Mesendoderm (in vitro differentiated cells): ENCODE results near the gene HBM.

Experiments
- DNase-seq: peaks from one replicate; pipeline ENCODE4 v3.0.0; 2013
- H2AK5ac ChIP-seq: 2 replicates; pipeline ENCODE4 v1.6.1; 2013; ENCODE audit warnings: low read length, inconsistent platforms
- H2BK120ac ChIP-seq: 2 replicates; pipeline ENCODE4 v1.6.1; 2013; ENCODE audit warnings: low read depth, mild to moderate bottlenecking, low read length, moderate library complexity, mixed read lengths
- H2BK15ac ChIP-seq: replicated peaks from 2 replicates; pipeline ENCODE4 v1.6.1; 2013; ENCODE audit warnings: low read depth, mild to moderate bottlenecking, moderate library complexity
- H2BK5ac ChIP-seq: 2 replicates; pipeline ENCODE4 v1.6.1; 2013; ENCODE audit warnings: low read length, inconsistent platforms
- H3K18ac ChIP-seq: 2 replicates; pipeline ENCODE4 v1.6.1; 2013; ENCODE audit warnings: mild to moderate bottlenecking, low read length, mixed read lengths
- H3K23ac ChIP-seq: one replicate; pipeline ENCODE4 v1.6.1; 2013; ENCODE audit warnings: low read length
- H3K27ac ChIP-seq: 2 replicates; pipeline ENCODE4 v1.5.1; 2013; ENCODE audit warnings: low read depth, mild to moderate bottlenecking, inconsistent platforms, low read length, moderate library complexity
- H3K27me3 ChIP-seq: 2 replicates; pipeline ENCODE4 v1.6.1; 2013; ENCODE audit warnings: low read length, control low read depth, mild to moderate bottlenecking, inconsistent platforms; ENCODE audit not compliant: insufficient read depth, poor library complexity
- H3K36me3 ChIP-seq: 2 replicates; pipeline ENCODE4 v1.6.1; 2013; ENCODE audit warnings: low read length, inconsistent platforms; ENCODE audit not compliant: control insufficient read depth, insufficient read depth
- H3K4ac ChIP-seq: one replicate; pipeline ENCODE4 v1.6.1; 2013; ENCODE audit warnings: low read depth, mild to moderate bottlenecking, low read length, moderate library complexity
- H3K4me1 ChIP-seq: 2 replicates; pipeline ENCODE4 v1.6.1; 2013; ENCODE audit warnings: low read depth, low read length, inconsistent platforms; ENCODE audit not compliant: control insufficient read depth
- H3K4me2 ChIP-seq: 2 replicates; pipeline ENCODE4 v1.6.1; 2013; ENCODE audit warnings: low read length
- H3K4me3 ChIP-seq: 2 replicates; pipeline ENCODE4 v1.5.1; 2013; ENCODE audit warnings: mild to moderate bottlenecking, low read length
- H3K56ac ChIP-seq: one replicate; pipeline ENCODE4 v1.6.1; 2013; ENCODE audit warnings: low read length
- H3K79me1 ChIP-seq: 2 replicates; pipeline ENCODE4 v1.6.1; 2013; ENCODE audit warnings: low read length, inconsistent platforms
- H3K79me2 ChIP-seq: 2 replicates; pipeline ENCODE4 v1.6.1; 2013; ENCODE audit warnings: mild to moderate bottlenecking, low read length; ENCODE audit not compliant: control insufficient read depth, insufficient read depth
- H3K9ac ChIP-seq: 2 replicates; pipeline ENCODE4 v1.6.1; 2013; ENCODE audit warnings: low read length, inconsistent platforms
- H4K5ac ChIP-seq: one replicate; pipeline ENCODE4 v1.6.1; 2013; ENCODE audit warnings: low read length
- H4K8ac ChIP-seq: one replicate; pipeline ENCODE4 v1.6.1; 2013; ENCODE audit warnings: low read depth, mild to moderate bottlenecking, control low read depth, low read length, moderate library complexity
- WGBS: extraction: QIAGEN DNeasy Blood & Tissue Kit; methylation state at CpG from one replicate; pipeline ENCODE4 v1.1.7; 2013; ENCODE audit warnings: low lambda C conversion rate, missing lambda C conversion rate; ENCODE audit not compliant: insufficient coverage; ENCODE audit errors: extremely low coverage; 5-methylcytosine and 5-hydroxymethylcytosine counted together

HBM gene

GRCh38 chr16:177394-177822 is 11.6 kb downstream of the HBM start:
- Histone ChIP-seq H2BK15ac (no peak overlapping the region), H3K56ac (no peak overlapping the region), H2BK5ac (no peak overlapping the region), H3K23ac (no peak overlapping the region), H3K36me3 (no peaks in the 10 kb centered on the region), H3K4me1 (no peaks in the 10 kb centered on the region), H4K5ac (no peak overlapping the region), H3K27me3 (peaks cover 30% of the 10 kb centered on the region), H3K4ac (no peak overlapping the region), H4K8ac (no peak overlapping the region), H3K9ac (no peak overlapping the region), H2BK120ac (no peak overlapping the region), H3K79me2 (no peaks in the 10 kb centered on the region), H3K4me2 (no peak overlapping the region), H3K27ac (no peak overlapping the region), H3K18ac (no peak overlapping the region), H2AK5ac (no peak overlapping the region), H3K79me1 (no peaks in the 10 kb centered on the region), H3K4me3 (no peak overlapping the region)
- DNase-seq = no peak
- WGBS = no CpG with 5 or more reads among the region's 13 CpGs

GRCh38 chr16:177981-178667 is 12.3 kb downstream of the HBM start:
- peaks cover 30% of the 10 kb centered on the region for H3K27me3 ChIP-seq
- no peak overlapping the region for H2BK120ac ChIP-seq
- no peak overlapping the region for H4K5ac ChIP-seq
- no peak overlapping the region for H2AK5ac ChIP-seq
- H3K9ac ChIP-seq = no peak overlapping the region
- no peak overlapping the region for H3K23ac ChIP-seq
- no peak overlapping the region for H3K27ac ChIP-seq
- H3K18ac ChIP-seq = no peak overlapping the region
- no peaks in the 10 kb centered on the region for H3K36me3 ChIP-seq
- H3K4me2 ChIP-seq = no peak overlapping the region
- no peaks in the 10 kb centered on the region for H3K79me2 ChIP-seq
- H3K56ac ChIP-seq = no peak overlapping the region
- no peak overlapping the region for H3K4me3 ChIP-seq
- WGBS = no CpG with 5 or more reads among the region's 11 CpGs
- H3K79me1 ChIP-seq = no peaks in the 10 kb centered on the region
- DNase-seq = no peak
- H2BK15ac ChIP-seq = no peak overlapping the region
- no peak overlapping the region for H2BK5ac ChIP-seq
- H4K8ac ChIP-seq = no peak overlapping the region
- no peaks in the 10 kb centered on the region for H3K4me1 ChIP-seq
- no peak overlapping the region for H3K4ac ChIP-seq

- Histone ChIP-seq H4K8ac (no peak overlapping the region), H3K4ac (no peak overlapping the region), H4K5ac (no peak overlapping the region), H3K4me3 (no peak overlapping the region), H2BK120ac (no peak overlapping the region), H2BK15ac (no peak overlapping the region), H3K27me3 (peaks cover 30% of the 10 kb centered on the region), H3K4me2 (no peak overlapping the region), H2BK5ac (no peak overlapping the region), H3K56ac (no peak overlapping the region), H3K79me2 (no peaks in the 10 kb centered on the region), H3K27ac (no peak overlapping the region), H3K23ac (no peak overlapping the region), H3K18ac (no peak overlapping the region), H3K79me1 (no peaks in the 10 kb centered on the region), H3K36me3 (no peaks in the 10 kb centered on the region), H3K9ac (no peak overlapping the region), H2AK5ac (no peak overlapping the region), H3K4me1 (no peaks in the 10 kb centered on the region)
- DNase-seq = no peak
- no CpG with 5 or more reads among the region's 11 CpGs for WGBS
These were observed 12.9 kb downstream of the HBM start for GRCh38 chr16:178668-179015.

- Histone ChIP-seq H2BK5ac (no peak overlapping the region), H2BK120ac (no peak overlapping the region), H3K4me3 (no peak overlapping the region), H4K8ac (no peak overlapping the region), H4K5ac (no peak overlapping the region), H3K4me1 (no peaks in the 10 kb centered on the region), H3K4me2 (no peak overlapping the region), H3K79me1 (no peaks in the 10 kb centered on the region), H3K18ac (no peak overlapping the region), H3K27ac (no peak overlapping the region), H3K23ac (no peak overlapping the region), H3K36me3 (peaks cover 3% of the 10 kb centered on the region), H3K79me2 (no peaks in the 10 kb centered on the region), H3K27me3 (peaks cover 29% of the 10 kb centered on the region), H3K9ac (no peak overlapping the region), H3K4ac (no peak overlapping the region), H2BK15ac (no peak overlapping the region), H3K56ac (no peak overlapping the region), H2AK5ac (no peak overlapping the region)
- no peak for DNase-seq
- WGBS = no CpG with 5 or more reads among the region's 17 CpGs
These were observed 13.7 kb downstream of the HBM start for GRCh38 chr16:179211-180092.

DNA sequence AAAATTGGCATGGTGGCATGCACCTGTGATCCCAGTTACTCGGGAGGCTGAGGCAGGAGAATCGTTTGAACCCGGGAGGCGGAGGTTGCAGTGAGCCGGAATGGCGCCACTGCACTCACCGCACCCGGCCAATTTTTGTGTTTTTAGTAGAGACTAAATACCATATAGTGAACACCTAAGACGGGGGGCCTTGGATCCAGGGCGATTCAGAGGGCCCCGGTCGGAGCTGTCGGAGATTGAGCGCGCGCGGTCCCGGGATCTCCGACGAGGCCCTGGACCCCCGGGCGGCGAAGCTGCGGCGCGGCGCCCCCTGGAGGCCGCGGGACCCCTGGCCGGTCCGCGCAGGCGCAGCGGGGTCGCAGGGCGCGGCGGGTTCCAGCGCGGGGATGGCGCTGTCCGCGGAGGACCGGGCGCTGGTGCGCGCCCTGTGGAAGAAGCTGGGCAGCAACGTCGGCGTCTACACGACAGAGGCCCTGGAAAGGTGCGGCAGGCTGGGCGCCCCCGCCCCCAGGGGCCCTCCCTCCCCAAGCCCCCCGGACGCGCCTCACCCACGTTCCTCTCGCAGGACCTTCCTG is 14.4 kb downstream of the HBM start, which contains the start of gene HBQ1:
Gene HBQ1 (plus strand): TSS at position 359 of the 575 bp plus-strand sequence. CDS start 28 bp downstream, at position 387.
- peak; percentile 36 for DNase-seq
- Histone ChIP-seq H3K27ac (no peak within 1 kb of the TSS), H3K4me1 (no peaks in the 10 kb centered on the region), H3K23ac (peak within 1 kb of the TSS; percentile 45), H2BK15ac (no peak within 1 kb of the TSS), H2BK120ac (no peak within 1 kb of the TSS), H3K4ac (no peak within 1 kb of the TSS), H3K9ac (peak within 1 kb of the TSS; percentile 54), H3K56ac (peak within 1 kb of the TSS; percentile 70), H3K4me2 (peak within 1 kb of the TSS; percentile 46), H3K79me1 (no peaks in the 10 kb centered on the region), H3K4me3 (no peak within 1 kb of the TSS), H3K27me3 (peaks cover 21% of the 10 kb centered on the region), H4K8ac (no peak within 1 kb of the TSS), H2BK5ac (no peak within 1 kb of the TSS), H3K79me2 (no peaks in the 10 kb centered on the region), H4K5ac (no peak within 1 kb of the TSS), H2AK5ac (no peak within 1 kb of the TSS), H3K36me3 (peaks cover 3% of the 10 kb centered on the region), H3K18ac (no peak within 1 kb of the TSS)
- no CpG with 5 or more reads among the region's 59 CpGs for WGBS
